SIG-M5 (cell line): ENCODE results near the gene USH2A.

ENCODE experiments used
- DNase-seq: peaks from one replicate; lab custom pipeline; 2025; lab: John Stamatoyannopoulos, UW

USH2A gene

GRCh38 chr1:215779729-215780128 lies 643.5 kb downstream of the USH2A start:
- no peak for DNase-seq

- no peak for DNase-seq
These were observed 645.8 kb downstream of the USH2A start for GRCh38 chr1:215777370-215777925.

- no peak for DNase-seq
These were observed 646.9 kb downstream of the USH2A start for GRCh38 chr1:215776336-215776735.

GRCh38 chr1:215772151-215772550 lies 651.1 kb downstream of the USH2A start:
- DNase-seq, result no peak

- DNase-seq, result no peak
These were observed 654.9 kb downstream of the USH2A start for GRCh38 chr1:215768303-215768702.

- DNase-seq, result no peak
These were observed 655.5 kb downstream of the USH2A start for GRCh38 chr1:215767761-215768160.

GRCh38 chr1:215766521-215766920 lies 656.7 kb downstream of the USH2A start:
- no peak for DNase-seq

GRCh38 chr1:215765833-215766232 lies 657.4 kb downstream of the USH2A start:
- DNase-seq, result no peak

- no peak for DNase-seq
These were observed 661.8 kb downstream of the USH2A start for GRCh38 chr1:215761446-215761845.

GRCh38 chr1:215754112-215754511 lies 669.1 kb downstream of the USH2A start:
- DNase-seq, result no peak

- no peak for DNase-seq
These were observed 673.8 kb downstream of the USH2A start for GRCh38 chr1:215749414-215749813.

- no peak for DNase-seq
These were observed 674.8 kb downstream of the USH2A start for GRCh38 chr1:215748431-215748830.

- DNase-seq, result no peak
These were observed 678.8 kb downstream of the USH2A start for GRCh38 chr1:215744419-215744818.

- DNase-seq, result no peak
These were observed 684.2 kb downstream of the USH2A start for GRCh38 chr1:215739025-215739424.

GRCh38 chr1:215731699-215732098 lies 691.5 kb downstream of the USH2A start:
- no peak for DNase-seq

GRCh38 chr1:215730600-215730999 lies 692.6 kb downstream of the USH2A start:
- no peak for DNase-seq

- DNase-seq, result no peak
These were observed 695.1 kb downstream of the USH2A start for GRCh38 chr1:215728169-215728568.

GRCh38 chr1:215720126-215720525 lies 703.1 kb downstream of the USH2A start:
- no peak for DNase-seq

GRCh38 chr1:215719552-215719951 lies 703.7 kb downstream of the USH2A start:
- no peak for DNase-seq

- no peak for DNase-seq
These were observed 704.5 kb downstream of the USH2A start for GRCh38 chr1:215718575-215719287.

- DNase-seq, result no peak
These were observed 705.4 kb downstream of the USH2A start for GRCh38 chr1:215717677-215718426.

- no peak for DNase-seq
These were observed 712.4 kb downstream of the USH2A start for GRCh38 chr1:215710899-215711225.
